ENCODE data around the gene PDZD2.

- TF ChIP-seq CTCF (IDR thresholded peaks at IDR 0.05; ENCODE audit: insufficient read depth, low read length): no peak
- TF ChIP-seq REST (IDR thresholded peaks at IDR 0.05; ENCODE audit: insufficient replicate concordance, low read depth): no peak
- no peak for TF ChIP-seq SPI1 (IDR thresholded peaks at IDR 0.05; ENCODE audit: borderline replicate concordance, low read depth)
- TF ChIP-seq POLR2AphosphoS5 (IDR thresholded peaks at IDR 0.05; ENCODE audit: low read depth): no peak
- TF ChIP-seq GABPA (IDR thresholded peaks at IDR 0.05; ENCODE audit: low read depth): no peak
Measured at GRCh38 chr5:31939151-31939550, 300.2 kb downstream of the PDZD2 start.

Measured in HL-60 (cell line).